ENCODE results near the gene JAKMIP2.
"Not testable (repeated sequence)": the region's sequence is repeated elsewhere in the genome, so short reads cannot be mapped to it uniquely, and the experiment has no call there.

JAKMIP2 gene

DNA sequence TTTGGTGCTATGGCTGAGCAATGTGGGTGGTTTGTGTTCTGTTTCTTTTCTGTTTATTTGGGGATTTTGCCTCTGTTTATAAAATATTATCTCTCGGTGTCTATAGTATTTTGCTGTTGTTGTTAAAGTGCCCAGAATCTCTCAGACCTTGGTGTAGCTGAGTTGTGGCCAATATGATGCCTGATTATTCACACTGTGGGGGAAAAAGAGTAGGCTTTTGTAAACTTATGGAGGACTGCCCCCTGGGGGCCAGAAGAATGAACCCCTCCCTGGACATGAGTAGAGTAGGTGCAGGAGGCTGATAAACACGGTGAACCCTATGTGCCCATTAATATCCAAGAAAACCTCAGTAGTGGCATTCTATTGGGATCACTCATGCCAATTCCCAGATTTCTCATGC, 223.7 kb downstream of the JAKMIP2 start:
- DNase-seq (ENCODE audit: low read depth, low spot score), result peak; percentile 92

DNA sequence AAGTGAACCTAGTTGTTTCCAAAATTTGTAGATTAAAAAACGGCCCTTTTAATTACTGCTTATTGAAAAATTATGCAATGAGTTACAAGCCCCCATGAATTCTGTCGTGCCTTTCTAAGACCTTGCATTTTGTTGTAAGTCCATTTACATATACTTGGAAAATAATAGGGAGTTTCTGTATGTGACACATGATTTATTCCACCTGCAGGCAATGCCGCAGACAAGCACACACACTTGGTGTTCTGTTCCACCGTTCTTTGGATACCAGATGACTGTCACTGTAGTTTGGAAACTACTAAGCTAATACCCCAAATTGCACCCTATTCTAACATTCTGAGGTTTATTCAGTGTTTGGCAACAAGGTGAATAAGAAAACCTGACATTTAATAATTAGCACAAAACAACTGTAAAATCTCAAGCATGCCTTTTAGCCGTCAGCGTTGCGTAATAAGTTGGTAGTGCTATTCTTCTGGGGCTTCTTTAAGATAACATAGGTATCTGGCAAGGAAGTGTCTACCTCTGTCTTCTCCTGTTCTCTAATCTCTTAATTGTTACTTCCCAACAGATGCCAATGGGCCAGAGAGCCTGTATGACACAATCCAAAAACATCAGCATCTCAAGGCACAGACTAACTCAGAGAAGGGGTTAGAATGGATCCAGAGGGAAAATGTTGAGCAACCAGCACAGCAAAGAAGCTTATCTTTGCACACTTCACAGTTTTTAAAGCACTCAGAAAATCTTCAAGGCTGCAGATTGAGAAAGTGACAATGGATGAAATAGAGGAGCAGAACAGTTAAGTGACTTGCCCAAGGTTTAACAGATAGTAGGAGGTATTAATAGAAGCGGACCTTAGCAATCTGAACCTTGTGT, 224.4 kb downstream of the JAKMIP2 start:
- no peak for DNase-seq (ENCODE audit: low read depth, low spot score)

DNA sequence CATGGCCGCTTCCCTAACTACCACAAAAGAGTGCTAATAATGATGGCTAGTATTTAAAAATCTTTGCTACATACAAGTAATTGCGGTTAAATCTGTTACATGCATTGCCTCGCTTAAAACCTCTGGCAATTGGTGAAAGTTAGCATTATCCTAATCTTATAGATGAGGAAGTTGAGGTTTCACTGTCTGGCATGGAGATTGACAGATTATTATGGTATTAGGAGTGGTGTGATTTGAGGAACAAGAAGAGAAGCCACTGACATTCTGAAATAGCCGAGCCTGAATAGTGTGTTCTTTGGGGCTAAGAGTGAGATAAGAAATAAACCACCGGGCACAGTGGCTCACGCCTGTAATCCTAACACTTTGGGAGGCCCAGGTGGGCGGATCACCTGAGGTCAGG, 227.4 kb downstream of the JAKMIP2 start:
- DNase-seq (ENCODE audit: low read depth, low spot score), result no peak

DNA sequence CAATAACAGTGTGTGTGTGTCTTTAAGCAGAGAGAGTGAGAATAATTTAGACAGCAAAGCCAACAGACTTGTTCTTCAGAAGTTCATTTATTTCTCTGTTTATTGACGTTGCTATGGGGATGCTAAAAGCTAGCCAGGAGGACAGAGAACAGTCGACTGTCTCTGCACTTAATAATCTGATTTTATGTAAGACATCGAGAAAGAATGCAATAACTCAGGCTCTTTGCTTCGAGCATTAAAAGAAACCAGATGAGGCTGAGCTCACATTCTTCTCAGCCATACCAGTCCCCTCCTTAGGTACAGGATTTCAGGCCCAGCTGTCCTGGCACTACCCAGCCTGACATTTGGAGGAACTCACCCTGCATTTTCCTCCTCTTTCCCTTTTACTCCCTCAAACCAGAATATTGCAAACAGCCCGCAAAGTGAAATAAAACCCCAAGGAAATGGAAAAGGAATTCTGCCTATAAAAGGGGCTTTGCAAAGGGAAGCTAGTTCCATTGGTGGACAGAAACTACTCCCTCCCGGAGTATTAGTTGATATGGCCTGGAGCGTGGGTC, 228.2 kb downstream of the JAKMIP2 start:
- DNase-seq (ENCODE audit: low read depth, low spot score), result peak; percentile 81

DNA sequence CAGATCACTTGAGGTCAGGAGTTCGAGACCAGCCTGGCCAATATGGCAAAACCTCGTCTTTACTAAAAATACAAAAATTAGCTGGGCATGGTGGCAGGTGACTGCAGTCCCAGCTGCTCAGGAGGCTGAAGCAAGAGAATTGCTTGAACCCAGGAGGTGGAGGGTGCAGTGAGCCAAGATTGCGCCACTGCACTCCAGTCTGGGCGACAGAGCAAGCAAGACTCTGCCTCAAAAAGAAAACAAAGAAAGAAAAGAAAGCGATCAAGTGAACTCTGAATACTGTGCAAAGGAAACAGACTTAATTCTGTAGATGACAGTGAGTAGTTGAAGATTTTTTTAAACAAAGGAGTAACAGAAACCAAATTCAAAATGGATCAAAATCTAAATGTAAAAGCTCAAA, 228.7 kb downstream of the JAKMIP2 start:
- DNase-seq (ENCODE audit: low read depth, low spot score), result not testable (repeated sequence)

DNA sequence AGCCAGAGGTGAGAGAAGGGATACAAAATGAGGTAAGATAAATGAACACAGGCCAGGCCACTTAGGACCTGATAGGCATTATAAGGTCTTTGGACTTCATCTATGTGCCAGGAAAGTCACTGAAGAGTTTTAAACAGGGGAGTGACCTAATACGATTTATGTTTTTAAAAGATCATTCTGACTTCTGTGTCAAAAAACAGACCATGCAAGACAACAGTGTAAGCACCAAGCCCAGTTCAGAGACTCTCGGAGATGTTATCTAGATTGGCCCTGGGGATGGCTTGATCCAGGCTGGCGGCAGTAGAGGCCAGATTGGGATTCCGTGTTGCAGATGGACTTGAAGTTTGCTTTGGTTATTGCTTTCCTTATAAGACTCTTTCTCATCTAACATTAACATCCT, 229.6 kb downstream of the JAKMIP2 start:
- no peak for DNase-seq (ENCODE audit: low read depth, low spot score)

DNA sequence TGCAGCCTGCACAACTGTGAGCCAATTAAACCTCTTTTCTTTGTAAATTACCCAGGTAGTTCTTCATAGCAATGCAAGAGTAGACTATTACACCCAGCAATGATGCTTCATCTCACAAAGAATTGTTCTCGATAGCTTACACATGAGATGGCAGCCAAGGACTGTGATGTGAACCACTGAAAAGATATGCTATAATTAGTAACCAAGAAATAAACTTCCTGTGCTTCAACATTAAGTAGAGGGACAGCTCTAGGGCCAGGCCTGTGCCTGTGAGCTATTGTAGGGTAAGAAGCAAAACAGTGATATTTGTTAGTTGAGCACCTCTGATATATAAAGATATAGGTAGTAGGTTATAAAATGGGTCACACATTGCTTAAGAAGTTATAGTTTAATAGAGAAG, 230.9 kb downstream of the JAKMIP2 start:
- DNase-seq (ENCODE audit: low read depth, low spot score), result no peak

DNA sequence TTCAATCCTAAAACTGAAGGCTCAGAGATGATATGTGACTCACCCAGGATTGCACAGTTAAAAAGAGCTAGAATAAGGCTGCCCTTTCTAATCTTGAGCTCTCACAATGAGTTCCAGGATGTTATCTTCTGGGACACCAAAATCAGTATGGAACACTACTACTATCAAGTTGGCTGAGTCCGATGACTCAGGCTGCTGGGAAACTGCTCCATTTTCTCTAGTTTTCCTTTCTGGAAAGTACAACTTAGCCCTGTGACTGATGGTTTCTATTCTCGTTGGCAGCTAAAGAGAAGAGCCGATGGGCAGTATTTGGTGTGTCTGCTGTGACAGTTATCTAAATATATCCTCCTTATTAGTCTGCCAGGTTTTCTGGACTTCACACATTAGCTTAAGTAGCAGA, 234.8 kb downstream of the JAKMIP2 start:
- DNase-seq (ENCODE audit: low read depth, low spot score), result peak; percentile 42

DNA sequence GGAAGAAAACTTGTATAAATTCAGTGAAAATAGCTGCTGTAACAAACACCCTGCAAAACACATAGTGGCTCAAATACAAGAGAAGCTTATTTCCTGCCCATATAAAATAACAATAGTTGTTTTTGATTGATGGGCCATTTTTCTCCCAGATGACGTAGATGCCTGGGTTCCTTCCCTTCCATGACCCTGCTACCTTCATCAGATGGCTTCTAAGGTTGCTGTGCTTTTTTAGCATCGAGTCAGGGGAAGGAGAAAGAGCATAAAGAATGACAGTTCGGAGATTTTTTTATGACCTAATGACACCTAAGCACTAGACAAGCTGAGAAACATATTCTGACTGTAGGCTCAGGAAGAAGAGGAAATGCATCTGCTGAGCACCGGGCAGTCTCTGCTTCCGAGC, 238.0 kb downstream of the JAKMIP2 start:
- DNase-seq (ENCODE audit: low read depth, low spot score), result no peak

DNA sequence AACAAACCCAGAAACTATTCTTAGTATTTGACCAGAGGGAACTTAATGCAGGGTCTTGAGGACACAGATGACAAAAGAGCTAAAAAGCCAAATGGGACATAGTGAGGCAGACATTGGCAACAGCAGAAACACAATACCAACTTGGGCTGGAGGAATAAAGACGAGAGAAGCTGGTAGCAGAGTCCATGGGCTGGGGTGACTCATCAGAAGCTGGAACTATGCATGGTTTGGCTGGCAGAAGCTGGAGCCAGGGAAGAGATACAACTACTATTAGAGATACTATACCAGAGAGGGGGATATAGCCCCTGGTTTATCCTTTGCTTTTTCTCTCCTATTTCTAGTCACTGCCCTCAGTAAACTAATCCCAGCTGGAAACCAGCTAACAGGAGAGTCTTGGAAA, 243.5 kb downstream of the JAKMIP2 start:
- peak; percentile 67 for DNase-seq (ENCODE audit: low read depth, low spot score)

DNA sequence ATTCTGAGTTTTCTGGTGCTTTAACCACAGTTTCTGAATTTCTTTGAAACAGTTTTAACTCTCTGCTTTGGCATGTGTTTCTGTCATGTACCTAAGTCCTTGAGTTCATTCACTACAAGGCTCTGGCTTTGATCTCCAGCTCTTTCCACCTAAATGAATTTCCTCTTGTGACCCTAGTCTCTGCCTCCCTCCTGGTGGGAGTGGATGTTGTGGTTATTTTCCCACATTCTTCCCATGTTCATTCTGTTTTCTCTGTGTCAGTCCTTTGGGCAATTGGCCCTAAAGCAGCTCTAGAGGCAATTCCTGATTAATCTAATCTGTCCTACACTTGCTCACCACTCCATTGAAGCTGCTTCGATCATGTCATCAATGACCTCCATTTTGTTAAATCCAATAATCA, 244.3 kb downstream of the JAKMIP2 start:
- peak; percentile 84 for DNase-seq (ENCODE audit: low read depth, low spot score)

Measured in astrocyte of the hippocampus (primary cell).